Epidermal melanocyte (primary cell): Measurements from ENCODE around the gene ZSWIM9.

Experiments used
- DNase-seq: peaks from one replicate; pipeline ENCODE4 v3.0.0; 2011; ENCODE audit warnings: low spot score; ENCODE audit not compliant: insufficient read length

Gene ZSWIM9

GRCh38 chr19:48174445-48175030, 4.1 kb downstream of the ZSWIM9 start:
- DNase-seq, result no peak

GRCh38 chr19:48175578-48175977, 5.1 kb downstream of the ZSWIM9 start:
- DNase-seq, result no peak

- no peak for DNase-seq
Measured at GRCh38 chr19:48176226-48176625, 5.7 kb downstream of the ZSWIM9 start.

GRCh38 chr19:48181505-48181904, 11.0 kb downstream of the ZSWIM9 start:
- DNase-seq, result no peak

GRCh38 chr19:48182434-48182833, 12.0 kb downstream of the ZSWIM9 start:
- DNase-seq, result no peak

GRCh38 chr19:48183356-48183755, 12.9 kb downstream of the ZSWIM9 start:
- no peak for DNase-seq

- DNase-seq, result no peak
Measured at GRCh38 chr19:48186015-48186414, 15.5 kb downstream of the ZSWIM9 start.

GRCh38 chr19:48186541-48186991, 16.1 kb downstream of the ZSWIM9 start:
- DNase-seq, result no peak

GRCh38 chr19:48190288-48190884, 19.9 kb downstream of the ZSWIM9 start:
- DNase-seq, result no peak

- DNase-seq, result no peak
Measured at GRCh38 chr19:48190885-48191284, 20.4 kb downstream of the ZSWIM9 start.

GRCh38 chr19:48192750-48193149, 22.3 kb downstream of the ZSWIM9 start:
- no peak for DNase-seq

GRCh38 chr19:48194041-48194843, 23.8 kb downstream of the ZSWIM9 start:
- no peak for DNase-seq

- DNase-seq, result no peak
Measured at GRCh38 chr19:48194844-48195830, 24.7 kb downstream of the ZSWIM9 start.

GRCh38 chr19:48196321-48196763, 25.9 kb downstream of the ZSWIM9 start:
- DNase-seq, result no peak

- no peak for DNase-seq
Measured at GRCh38 chr19:48196933-48197665, 26.6 kb downstream of the ZSWIM9 start.

- no peak for DNase-seq
Measured at GRCh38 chr19:48203222-48203793, 32.8 kb downstream of the ZSWIM9 start.

GRCh38 chr19:48203794-48204628, 33.5 kb downstream of the ZSWIM9 start:
- peak; percentile 98 for DNase-seq

- DNase-seq, result no peak
Measured at GRCh38 chr19:48206397-48207093, 36.1 kb downstream of the ZSWIM9 start.

- DNase-seq, result no peak
Measured at GRCh38 chr19:48210005-48210404, 39.5 kb downstream of the ZSWIM9 start.
